Heart left ventricle (tissue), 16 donors: ENCODE measurements around the gene METTL18. TPM values are rescaled to one million over a fixed set of nuclear protein-coding genes. Genes with fewer than 3 reads are reported as not detected.

Experiments
- ATAC-seq, 4 donors: fragments of 200-7000 bp; cut with Tn5 transposase; one replicate each; pipeline ENCODE4 v1.9.1; 2020 to 2022; ENCODE audit warnings: moderate library complexity in 4 of 4, mild to moderate bottlenecking in 3 of 4, moderate number of reproducible peaks in 1 of 4
- DNase-seq, 5 donors: peaks; one replicate each; pipeline ENCODE4 v3.0.0-alpha.2; 2020
- H3K27ac ChIP-seq, 12 donors: fragments of 200-600 bp; sonication (generic) in 4 of 12; one replicate each; pipeline versions ENCODE4 v1.5.0 to v1.8.0; 2016 to 2022; ENCODE audit warnings: mild to moderate bottlenecking in 2 of 12
- H3K27me3 ChIP-seq, 9 donors: fragments of 200-600 bp; sonication (generic) in 2 of 9; one replicate each; pipeline versions ENCODE4 v1.5.1 to v1.8.0; 2016 to 2022; ENCODE audit warnings: mild to moderate bottlenecking in 3 of 9
- H3K36me3 ChIP-seq, 9 donors: fragments of 200-600 bp; sonication (generic) in 2 of 9; one replicate each; pipeline versions ENCODE4 v1.5.0 to v1.8.0; 2018 to 2022; ENCODE audit warnings: mild to moderate bottlenecking in 2 of 9
- H3K4me1 ChIP-seq, 12 donors: fragments of 200-600 bp; sonication (generic) in 4 of 12; one replicate each; pipeline versions ENCODE4 v1.5.0 to v1.8.0; 2016 to 2022; ENCODE audit warnings: mild to moderate bottlenecking in 3 of 12
- H3K4me3 ChIP-seq, 12 donors: fragments of 200-600 bp; sonication (generic) in 4 of 12; one replicate each; pipeline versions ENCODE4 v1.5.0 to v1.8.0; 2017 to 2022; ENCODE audit warnings: mild to moderate bottlenecking in 9 of 12, moderate library complexity in 4 of 12
- H3K9me3 ChIP-seq, 12 donors: fragments of 200-600 bp; sonication (generic) in 4 of 12; one replicate each; pipeline versions ENCODE4 v1.5.0 to v1.8.0; 2016 to 2022; ENCODE audit warnings: mild to moderate bottlenecking in 1 of 12
- CTCF ChIP-seq, 12 donors: fragments of 200-600 bp; sonication (generic) in 4 of 12; IDR thresholded peaks; one replicate each; pipeline versions ENCODE4 v1.5.0 to v1.8.0; 2018 to 2022; ENCODE audit warnings: antibody characterized with exemption in 12 of 12, mild to moderate bottlenecking in 5 of 12
- POLR2A ChIP-seq, 2 donors: fragments of 450-650 bp; IDR thresholded peaks; one replicate each; pipeline ENCODE4 v1.6.1; 2017; ENCODE audit warnings: antibody characterized with exemption in 2 of 2, mild to moderate bottlenecking in 2 of 2, moderate library complexity in 2 of 2
- WGBS, 4 donors: extraction: QIAGEN DNeasy Blood & Tissue Kit in 2 of 4; methylation state at CpG; one replicate each; pipeline versions ENCODE4 v1.1.5 to v1.1.7; 2013 to 2018; 5-methylcytosine and 5-hydroxymethylcytosine counted together
- intact Hi-C, 10 donors: fragments of 100-400 bp; cut with DNase I; formaldehyde crosslinking; loops; one replicate each; pipeline versions ENCODE4 v1.11.1 to v1.14.2; 2022
- polyA plus RNA-seq, 2 donors: library from polyadenylated mRNA; stranded (reverse); fragments of 200-250 nt; gene quantifications; one replicate each; pipeline ENCODE4 v1.2.3, GENCODE V29; 2013
- total RNA-seq, 9 donors: library from RNA; depleted of rRNA in 2 of 9; stranded (reverse); fragments of >200 nt in 2 of 9; fragmentation: NEBNext Ultra II Directional in 3 of 9; extraction: Animal tissue kit (Norgen Biotek cat#: 25700) in 3 of 9; gene quantifications; one replicate each; pipeline versions ENCODE4 v1.1.0 to v1.2.4, GENCODE V29; 2016 to 2023
- donor health status: ischemic (EF 13 %, LVEDD 7.1; RV severe dilation, severe dysfunction).
- donor health status: healthy with polysubstance abuse.
- donor health status: DM: no; HTN: yes; CAD: no.
- donor health status: DM: no; HTN: no; CAD: no.
- donor health status: ischemic (EF 25% LVEDD 6.9; RV normal size, moderate dysfunction).
- donor health status: ischemic (EF 25% LVEDD 5.7; RV mildly dilated, moderate dysfunction).
- donor health status: healthy.
- donor health status: DM: yes; HTN: yes; CAD: no.
- donor health status: ischemic (EF 35%, LVEDD 5.7; RV mildly dilated, moderate dysfunction).
- donor health status: nonischemic (EF 11% LVEDD 7.7; RV severe dilation, severe dysfunction).
- donor health status: DM: yes; HTN: yes; CAD: no.
- donor health status: PGD.
- donor health status: ischemic (EF 29% LVEDD 5.4; RV normal size, mild dysfunction).
- donor health status: nonischemic (EF 23%, LVEDD 6.1; RV moderate dilation, normal function).

The METTL18 gene
- total and polyA plus RNA-seq, 11 donors: 2.0 to 8.2 (median 6.0) TPM

- intact Hi-C loops: loop anchor here in 9 of 10 donors (5.0 to 10.0 kb wide), 7 partner anchors 93 to 258 kb away; partner anchors contain the start of gene SELL (in 1 of the 9)
- TF ChIP-seq POLR2A (IDR thresholded peaks at IDR 0.05): no peak
- TF ChIP-seq CTCF (IDR thresholded peaks at IDR 0.05): no peak
- no peak overlapping the region for H3K27ac ChIP-seq
- peaks cover 0 to 63% (median 44%) of the 10 kb centered on the region in 9 donors for H3K36me3 ChIP-seq
- H3K9me3 ChIP-seq: no peaks in the 10 kb centered on the region
- H3K4me1 ChIP-seq: no peaks in the 10 kb centered on the region
- DNase-seq: no peak
- no peak for ATAC-seq
- no peaks in the 10 kb centered on the region for H3K27me3 ChIP-seq
- H3K4me3 ChIP-seq: no peak overlapping the region
- 91 to 97% (median 96%) methylated on average over 2 of the region's 2 CpGs for WGBS, 4 donors
Measured at GRCh38 chr1:169804941-169805340, 10.2 kb upstream of the METTL18 start.

- Histone ChIP-seq H3K4me1 (no peaks in the 10 kb centered on the region), H3K4me3 (no peak overlapping the region), H3K27ac (peak overlapping the region in 1 of 12 donors; percentile 21), H3K9me3 (no peaks in the 10 kb centered on the region), H3K36me3 (peaks cover 0 to 54% (median 40%) of the 10 kb centered on the region in 9 donors), H3K27me3 (no peaks in the 10 kb centered on the region)
- TF ChIP-seq CTCF (IDR thresholded peaks at IDR 0.05) (no peak), POLR2A (IDR thresholded peaks at IDR 0.05) (no peak)
- intact Hi-C loops: loop anchor here in 1 of 10 donors (10.0 kb wide), 1 partner anchor 98 kb away; no protein-coding TSS in a partner anchor
- no peak for DNase-seq
- ATAC-seq: no peak
Measured at GRCh38 chr1:169802888-169803287, 8.2 kb upstream of the METTL18 start.

- intact Hi-C loops: loop anchor here in 2 of 10 donors (10.0 kb wide), 1 partner anchor 312 kb away; the partner anchor contains the start of gene SLC19A2 (in 2 of the 2)
- Histone ChIP-seq H3K27me3 (no peaks in the 10 kb centered on the region), H3K36me3 (peaks cover 0 to 12% (median 5%) of the 10 kb centered on the region in 9 donors), H3K4me3 (no peak overlapping the region), H3K27ac (no peak overlapping the region), H3K4me1 (peaks cover 0 to 27% (median 11%) of the 10 kb centered on the region in 12 donors), H3K9me3 (no peaks in the 10 kb centered on the region)
- DNase-seq (no peak), ATAC-seq (no peak)
- 91 to 98% (median 97%) methylated on average over 5 of the region's 5 CpGs for WGBS, 4 donors
- TF ChIP-seq POLR2A (IDR thresholded peaks at IDR 0.05) (no peak), CTCF (IDR thresholded peaks at IDR 0.05) (no peak)
Measured at GRCh38 chr1:169797281-169797680, 2.6 kb upstream of the METTL18 start.

GRCh38 chr1:169796274-169796810, 1.6 kb upstream of the METTL18 start:
- WGBS, 4 donors: 84 to 89% (median 87%) methylated on average over 7 of the region's 7 CpGs
- intact Hi-C loops: loop anchor here in 2 of 10 donors (10.0 kb wide), 1 partner anchor 312 kb away; the partner anchor contains the start of gene SLC19A2 (in 2 of the 2)
- H3K4me3 ChIP-seq: peak overlapping the region in 1 of 12 donors; percentile 63
- DNase-seq (no peak), ATAC-seq (no peak)
- peaks cover 0 to 27% (median 11%) of the 10 kb centered on the region in 12 donors for H3K4me1 ChIP-seq
- TF ChIP-seq CTCF (IDR thresholded peaks at IDR 0.05): no peak
- TF ChIP-seq POLR2A (IDR thresholded peaks at IDR 0.05): no peak
- H3K36me3 ChIP-seq: peaks cover 0 to 17% (median 8%) of the 10 kb centered on the region in 9 donors
- no peaks in the 10 kb centered on the region for H3K27me3 ChIP-seq
- no peak overlapping the region for H3K27ac ChIP-seq
- H3K9me3 ChIP-seq: no peaks in the 10 kb centered on the region
